Endothelial cell of umbilical vein (primary cell): ENCODE measurements around the gene DTL. TPM values are rescaled to one million over a fixed set of nuclear protein-coding genes. Genes with fewer than 3 reads are reported as not detected.

Experiments
- BruUV-seq: library from RNA; stranded (reverse); fragments of 400-500 nt; replicated peaks from 2 replicates; lab custom pipeline; 2021; lab: Mats Ljungman, UMichigan
- CTCF ChIA-PET: fragments of 300-600, 350-600 bp; sonication (Branson Sonifier 250); formaldehyde crosslinking; loops from one replicate; lab custom pipeline; 2021; ENCODE audit warnings: antibody characterized with exemption, inconsistent platforms; lab: Charles Lee
- POLR2A ChIA-PET: fragments of 300-600, 350-600 bp; sonication (Branson Sonifier 250); formaldehyde crosslinking; loops from one replicate; lab custom pipeline; 2021; ENCODE audit warnings: antibody characterized with exemption, inconsistent platforms; lab: Charles Lee
- DNase-seq: peaks from one replicate; pipeline ENCODE4 v3.0.0-alpha.2; 2011; ENCODE audit warnings: low read depth, low spot score
- FAIRE-seq: peaks from 2 replicates; lab custom pipeline; 2011; peaks lifted over from hg19 to GRCh38; lab: Jason Lieb, UNC
- H2AFZ ChIP-seq: 2 replicates; pipeline ENCODE4 v1.6.0; 2012; ENCODE audit warnings: low read depth, low read length, control low read depth, inconsistent platforms
- H3K27ac ChIP-seq: 2 replicates; pipeline ENCODE4 v1.5.1; 2011; ENCODE audit warnings: low read depth, mild to moderate bottlenecking, control low read depth, low read length, moderate library complexity; ENCODE audit not compliant: insufficient read depth
- H3K27me3 ChIP-seq, 2 experiments: 2 replicates each; pipeline versions ENCODE4 v1.6.0 to v1.6.1; 2011; ENCODE audit warnings: low read length in 2 of 2, mixed read lengths in 1 of 2; ENCODE audit not compliant: control insufficient read depth in 2 of 2, insufficient read depth in 2 of 2
- H3K36me3 ChIP-seq, 2 experiments: 2 replicates in 1 of 2; 3 replicates in 1 of 2; pipeline ENCODE4 v1.5.1; 2011; ENCODE audit warnings: low read length in 2 of 2, mild to moderate bottlenecking in 1 of 2, moderate library complexity in 1 of 2; ENCODE audit not compliant: control insufficient read depth in 2 of 2, insufficient read depth in 2 of 2; ENCODE audit errors: extremely low read depth in 1 of 2
- H3K4me1 ChIP-seq: 3 replicates; pipeline ENCODE4 v1.5.1; 2011; ENCODE audit warnings: mild to moderate bottlenecking, low read length; ENCODE audit not compliant: control insufficient read depth, insufficient read depth; ENCODE audit errors: extremely low read depth
- H3K4me2 ChIP-seq: 2 replicates; pipeline ENCODE4 v1.6.1; 2011; ENCODE audit warnings: low read length, control low read depth, mixed read lengths; ENCODE audit not compliant: insufficient read depth
- H3K4me3 ChIP-seq, 3 experiments: fragments of 200-600 bp in 1 of 3; sonication (generic), shearing (Covaris generic) in 1 of 3; replicated peaks in 1 of 3; 2 replicates each; pipeline ENCODE4 v1.5.1; 2011 to 2016; ENCODE audit warnings: control low read depth in 3 of 3, low read length in 3 of 3, mild to moderate bottlenecking in 2 of 3, inconsistent platforms in 1 of 3, low read depth in 1 of 3, moderate library complexity in 1 of 3; ENCODE audit not compliant: insufficient read depth in 1 of 3
- H3K79me2 ChIP-seq: 2 replicates; pipeline ENCODE4 v1.6.0; 2012; ENCODE audit warnings: low read length, inconsistent platforms; ENCODE audit not compliant: control insufficient read depth, insufficient read depth
- H3K9ac ChIP-seq: replicated peaks from 2 replicates; pipeline ENCODE3; 2011; ENCODE audit warnings: low read length, control low read depth; ENCODE audit not compliant: insufficient read depth; ENCODE audit errors: extremely low read depth
- H3K9me1 ChIP-seq: replicated peaks from 3 replicates; pipeline ENCODE4 v1.6.0; 2011; ENCODE audit warnings: mild to moderate bottlenecking, low read length; ENCODE audit not compliant: control insufficient read depth, insufficient read depth; ENCODE audit errors: extremely low read depth
- H3K9me3 ChIP-seq: replicated peaks from 2 replicates; pipeline ENCODE4 v1.5.1; 2012; ENCODE audit warnings: low read length, inconsistent platforms; ENCODE audit not compliant: control insufficient read depth, insufficient read depth
- H4K20me1 ChIP-seq: replicated peaks from 2 replicates; pipeline ENCODE3; 2011; ENCODE audit warnings: mild to moderate bottlenecking, low read length; ENCODE audit not compliant: control insufficient read depth, insufficient read depth; ENCODE audit errors: extremely low read depth
- EZH2 ChIP-seq: IDR thresholded peaks from 2 replicates; pipeline ENCODE4 v1.6.1; 2012; ENCODE audit warnings: borderline replicate concordance, low read depth, mild to moderate bottlenecking, moderate library complexity, low read length, inconsistent platforms; ENCODE audit not compliant: severe bottlenecking
- FOS ChIP-seq: IDR thresholded peaks from 2 replicates; pipeline ENCODE4 v1.6.1; 2011; ENCODE audit warnings: mild to moderate bottlenecking, low read length, moderate library complexity, borderline replicate concordance; ENCODE audit not compliant: insufficient read depth
- GATA2 ChIP-seq: IDR thresholded peaks from 2 replicates; pipeline ENCODE4 v1.7.0; 2011; ENCODE audit warnings: low read depth, mild to moderate bottlenecking, moderate library complexity, mixed read lengths, low read length; ENCODE audit not compliant: insufficient read length, insufficient read depth
- JUN ChIP-seq: IDR thresholded peaks from 2 replicates; pipeline ENCODE4 v1.6.1; 2011; ENCODE audit warnings: borderline replicate concordance, low read depth; ENCODE audit not compliant: insufficient read length, insufficient read depth
- MYC ChIP-seq: IDR thresholded peaks from one replicate; pipeline ENCODE4 v1.6.1; 2011; ENCODE audit warnings: mild to moderate bottlenecking, low read depth, low read length
- POLR2A ChIP-seq: IDR thresholded peaks from 2 replicates; pipeline ENCODE4 v1.6.1; 2012; ENCODE audit warnings: low read depth, mild to moderate bottlenecking, control low read depth, low read length
- POLR2AphosphoS5 ChIP-seq: IDR thresholded peaks from 2 replicates; pipeline ENCODE4 v1.6.1; 2012; ENCODE audit warnings: low read depth, mild to moderate bottlenecking, control low read depth, low read length, moderate library complexity; ENCODE audit not compliant: insufficient read depth
- dilution Hi-C: fragments of 300-500 bp; cut with MboI; formaldehyde crosslinking; loops from one replicate; pipeline ENCODE4 v1.15.0; 2019; ENCODE audit warnings: low sequenced_read_pairs; ENCODE audit not compliant: extremely low pct_ligation_motif_present
- intact Hi-C: fragments of 100-400 bp; cut with micrococcal nuclease; formaldehyde crosslinking; loops from one replicate; pipeline ENCODE4 v1.10.0; 2022
- polyA plus RNA-seq, 4 experiments: library from polyadenylated mRNA; depleted of rRNA in 3 of 4; stranded (reverse) in 3 of 4; unstranded in 1 of 4; fragments of >200 nt; gene quantifications; 2 replicates each; pipeline versions ENCODE4 v1.2.1 to v1.2.3, GENCODE V29; 2011 to 2012; ENCODE audit warnings: missing spikeins in 1 of 4
- total RNA-seq: library from RNA; stranded (reverse); gene quantifications from 2 replicates; pipeline ENCODE4 v1.2.3, GENCODE V29; 2021
- TF ChIP-seq, protein P1 (sequence below), 2 donors: IDR thresholded peaks; 1 replicate in 1 of 2; 2 replicates in 1 of 2; pipeline ENCODE4 v1.5.1; 2011; ENCODE audit warnings: low read length in 2 of 2, mild to moderate bottlenecking in 2 of 2, moderate library complexity in 2 of 2, control low read depth in 1 of 2, inconsistent platforms in 1 of 2, low read depth in 1 of 2; ENCODE audit not compliant: insufficient read depth in 1 of 2; ENCODE audit errors: extremely low read depth in 1 of 2
- TF ChIP-seq, protein P2 (sequence below): IDR thresholded peaks from 2 replicates; pipeline ENCODE4 v1.6.1; 2011; ENCODE audit not compliant: insufficient read depth, insufficient read length

The DTL gene
- total and polyA plus RNA-seq, 2 donors (not counting 3 experiments of a cell fraction or from before 2014, with no cell fraction given), result 11.2 to 26.5 TPM

DNA sequence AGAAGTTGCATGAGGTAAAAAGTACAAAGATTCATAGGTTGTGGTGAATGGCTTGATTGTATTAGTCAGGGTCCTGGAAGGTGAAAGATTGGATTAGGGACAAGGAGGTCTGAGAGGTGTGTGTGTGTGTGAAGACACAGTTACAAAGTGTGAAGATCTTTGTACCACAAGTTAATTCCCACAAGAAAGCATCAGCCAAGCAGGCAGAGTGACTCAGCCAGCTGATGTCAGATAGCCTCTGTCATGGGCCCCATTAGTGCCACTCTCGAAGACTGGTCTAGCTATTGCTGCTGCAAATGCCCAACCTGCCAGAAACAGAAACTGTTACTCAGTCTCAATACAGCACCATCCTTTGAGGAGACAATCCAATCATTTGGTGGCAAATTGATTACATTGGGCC, 96.5 kb downstream of the DTL start:
- Histone ChIP-seq H3K4me1 (no peaks in the 10 kb centered on the region), H3K9me1 (no peaks in the 10 kb centered on the region), H3K36me3 (no peaks in the 10 kb centered on the region), H2AFZ (no peak overlapping the region), H3K9ac (no peak overlapping the region), H3K27me3 (no peaks in the 10 kb centered on the region), H3K27ac (no peak overlapping the region), H4K20me1 (no peaks in the 10 kb centered on the region), H3K4me3 (no peak overlapping the region), H3K4me2 (no peak overlapping the region), H3K9me3 (no peaks in the 10 kb centered on the region), H3K79me2 (no peaks in the 10 kb centered on the region)
- dilution Hi-C loops, result no loop called here
- DNase-seq, result no peak
- ChIA-PET CTCF (interaction anchor here (1.2 kb wide), 1 partner anchor 61 kb away, joined by 6 read pairs; no protein-coding TSS in a partner anchor), POLR2A (no interaction called here)
- no peak for TF ChIP-seq JUN
- TF ChIP-seq EZH2, result no peak
- no peak for TF ChIP-seq GATA2
- TF ChIP-seq FOS, result no peak
- TF ChIP-seq MYC, result no peak
- TF ChIP-seq, protein P1, sequence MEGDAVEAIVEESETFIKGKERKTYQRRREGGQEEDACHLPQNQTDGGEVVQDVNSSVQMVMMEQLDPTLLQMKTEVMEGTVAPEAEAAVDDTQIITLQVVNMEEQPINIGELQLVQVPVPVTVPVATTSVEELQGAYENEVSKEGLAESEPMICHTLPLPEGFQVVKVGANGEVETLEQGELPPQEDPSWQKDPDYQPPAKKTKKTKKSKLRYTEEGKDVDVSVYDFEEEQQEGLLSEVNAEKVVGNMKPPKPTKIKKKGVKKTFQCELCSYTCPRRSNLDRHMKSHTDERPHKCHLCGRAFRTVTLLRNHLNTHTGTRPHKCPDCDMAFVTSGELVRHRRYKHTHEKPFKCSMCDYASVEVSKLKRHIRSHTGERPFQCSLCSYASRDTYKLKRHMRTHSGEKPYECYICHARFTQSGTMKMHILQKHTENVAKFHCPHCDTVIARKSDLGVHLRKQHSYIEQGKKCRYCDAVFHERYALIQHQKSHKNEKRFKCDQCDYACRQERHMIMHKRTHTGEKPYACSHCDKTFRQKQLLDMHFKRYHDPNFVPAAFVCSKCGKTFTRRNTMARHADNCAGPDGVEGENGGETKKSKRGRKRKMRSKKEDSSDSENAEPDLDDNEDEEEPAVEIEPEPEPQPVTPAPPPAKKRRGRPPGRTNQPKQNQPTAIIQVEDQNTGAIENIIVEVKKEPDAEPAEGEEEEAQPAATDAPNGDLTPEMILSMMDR (IDR thresholded peaks at IDR 0.05; ENCODE audit: extremely low read depth in 1 of 2, insufficient read depth in 1 of 2, low read depth in 1 of 2, low read length in 2 of 2), result no peak
- no peak for TF ChIP-seq POLR2AphosphoS5
- TF ChIP-seq, protein P2, sequence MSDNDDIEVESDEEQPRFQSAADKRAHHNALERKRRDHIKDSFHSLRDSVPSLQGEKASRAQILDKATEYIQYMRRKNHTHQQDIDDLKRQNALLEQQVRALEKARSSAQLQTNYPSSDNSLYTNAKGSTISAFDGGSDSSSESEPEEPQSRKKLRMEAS, result no peak
- TF ChIP-seq POLR2A, result no peak
- BruUV-seq, result no TSS peak
- no peak for FAIRE-seq
- intact Hi-C loops, result no loop called here
